NCI-H1436 treated with DMSO at 0.1 percent for 48 hours (cell line): ENCODE results near the gene TBC1D20.
"Not testable (repeated sequence)": the region's sequence is repeated elsewhere in the genome, so short reads cannot be mapped to it uniquely, and the experiment has no call there.

Source experiments
- DNase-seq: peaks from one replicate; lab custom pipeline; 2025; lab: John Stamatoyannopoulos, UW

TBC1D20 gene

GRCh38 chr20:475463-476357 lies 13.4 kb upstream of the TBC1D20 start:
- no peak for DNase-seq

DNA sequence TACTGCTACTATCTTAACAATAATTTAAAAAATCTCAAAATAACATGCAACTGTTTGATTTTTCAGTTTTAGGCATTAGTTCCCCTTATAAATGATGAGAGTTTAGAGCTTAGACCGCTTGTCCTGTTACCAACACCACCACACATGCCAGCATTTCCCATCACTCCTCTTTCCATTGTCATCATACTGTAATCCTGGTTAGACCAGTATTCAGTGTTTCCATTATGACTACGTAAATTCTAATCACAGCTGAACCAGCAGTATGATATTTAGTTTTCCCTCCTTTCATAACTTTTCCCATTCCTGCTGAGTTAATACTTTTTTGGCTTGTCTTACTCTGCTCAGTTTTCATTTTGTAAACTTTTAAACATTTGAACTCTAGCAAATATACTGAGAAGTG lies 12.2 kb upstream of the TBC1D20 start:
- no peak for DNase-seq

DNA sequence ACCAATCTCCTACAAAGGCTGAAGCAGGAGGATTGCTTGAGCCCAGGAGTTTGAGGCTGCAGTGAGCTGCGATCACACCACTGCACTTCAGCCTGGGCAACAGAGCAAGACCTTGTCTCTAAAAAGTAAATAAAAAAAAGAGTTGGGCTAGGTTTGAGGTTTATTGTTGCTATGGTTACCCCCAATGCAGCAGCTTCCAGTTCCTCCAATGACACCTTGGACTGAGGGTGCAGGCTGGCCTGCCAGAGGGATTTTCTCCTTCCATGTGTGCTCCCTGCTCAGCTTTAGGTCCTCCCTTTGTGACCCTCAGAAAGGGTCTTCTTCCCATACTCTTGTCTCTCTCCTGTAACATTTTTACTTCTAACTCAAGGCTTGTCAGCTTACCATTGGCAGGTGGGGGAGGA lies 10.6 kb upstream of the TBC1D20 start:
- no peak for DNase-seq

DNA sequence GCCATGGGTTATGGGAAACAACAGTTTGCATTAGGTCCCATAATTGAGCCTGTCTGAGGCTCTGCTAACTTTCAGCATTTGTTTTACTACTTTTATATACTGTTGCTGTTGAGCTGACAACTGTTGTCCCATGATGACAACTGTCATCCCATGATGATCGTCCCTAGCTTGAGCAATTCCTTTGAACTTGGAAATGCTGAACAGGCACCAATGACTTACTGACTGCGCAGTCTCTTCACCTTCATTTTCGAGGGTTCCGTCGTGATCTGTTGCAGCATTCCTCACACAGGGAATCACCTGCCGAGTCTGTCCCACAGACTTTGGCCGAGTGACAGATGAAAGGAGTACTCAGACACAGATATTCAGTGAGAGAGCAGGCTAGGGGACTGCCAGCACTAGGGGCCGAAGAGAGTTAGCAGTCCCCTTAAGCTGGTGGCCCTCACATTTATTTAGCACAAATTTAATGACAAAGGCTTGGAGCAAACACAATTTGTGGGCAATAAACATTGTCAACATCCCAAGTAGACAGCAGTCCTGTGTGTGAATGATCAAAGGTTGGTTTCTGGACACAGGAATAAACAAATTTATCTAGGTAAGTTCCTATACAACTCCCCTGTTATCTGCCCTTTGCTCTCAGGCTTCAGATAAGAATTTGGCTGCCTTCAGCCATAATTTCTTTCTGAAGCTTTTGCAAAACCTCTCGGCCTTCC lies 10.0 kb upstream of the TBC1D20 start:
- DNase-seq, result no peak

- no peak for DNase-seq
These were observed 7.6 kb upstream of the TBC1D20 start for GRCh38 chr20:469746-470490.

DNA sequence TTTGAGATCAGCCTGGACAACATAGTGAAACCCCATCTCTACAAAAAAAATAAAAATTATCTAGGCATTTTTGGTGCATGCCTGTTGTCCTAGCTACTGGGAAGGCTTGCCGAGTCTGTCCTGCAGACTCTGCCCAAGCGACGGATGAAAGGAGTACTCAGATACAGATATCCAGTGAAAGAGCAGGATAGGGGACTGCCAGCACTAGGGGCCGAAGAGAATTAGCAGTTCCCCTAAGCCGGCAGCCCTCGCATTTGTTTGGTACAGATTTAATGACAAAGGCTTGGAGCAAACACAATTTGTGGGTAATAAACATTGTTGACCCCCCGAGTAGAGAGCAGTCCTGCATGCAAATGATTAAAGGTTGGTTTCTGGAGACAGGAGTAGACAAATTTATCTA lies 5.4 kb upstream of the TBC1D20 start:
- no peak for DNase-seq

GRCh38 chr20:461254-462198 lies 807 bp downstream of the TBC1D20 start:
- DNase-seq, result no peak

- DNase-seq, result no peak
These were observed 1.6 kb downstream of the TBC1D20 start for GRCh38 chr20:460707-461106.

- DNase-seq, result no peak
These were observed 2.2 kb downstream of the TBC1D20 start for GRCh38 chr20:460180-460579.

- no peak for DNase-seq
These were observed 3.6 kb downstream of the TBC1D20 start for GRCh38 chr20:458776-459175.

DNA sequence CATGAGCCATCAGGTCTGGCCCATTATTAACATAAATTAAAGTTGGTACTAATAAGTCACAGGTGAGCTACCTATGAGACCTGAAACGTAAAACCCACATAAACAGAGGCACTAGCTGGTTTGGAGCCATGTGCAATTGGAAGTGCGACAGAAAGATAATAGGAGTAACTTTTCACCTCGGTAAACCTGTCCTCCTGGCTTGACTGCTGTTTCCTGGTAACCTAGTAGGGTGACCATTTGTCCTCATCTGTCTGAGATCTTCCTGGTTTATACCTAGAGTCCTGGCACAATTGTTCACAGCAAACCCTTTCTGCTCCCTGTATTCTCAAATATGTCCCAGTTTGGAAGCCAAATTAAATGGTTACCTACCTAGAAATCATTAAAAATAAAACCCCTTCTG lies 7.4 kb downstream of the TBC1D20 start:
- no peak for DNase-seq

- not testable (repeated sequence) for DNase-seq
These were observed 10.3 kb downstream of the TBC1D20 start for GRCh38 chr20:452021-452420.

DNA sequence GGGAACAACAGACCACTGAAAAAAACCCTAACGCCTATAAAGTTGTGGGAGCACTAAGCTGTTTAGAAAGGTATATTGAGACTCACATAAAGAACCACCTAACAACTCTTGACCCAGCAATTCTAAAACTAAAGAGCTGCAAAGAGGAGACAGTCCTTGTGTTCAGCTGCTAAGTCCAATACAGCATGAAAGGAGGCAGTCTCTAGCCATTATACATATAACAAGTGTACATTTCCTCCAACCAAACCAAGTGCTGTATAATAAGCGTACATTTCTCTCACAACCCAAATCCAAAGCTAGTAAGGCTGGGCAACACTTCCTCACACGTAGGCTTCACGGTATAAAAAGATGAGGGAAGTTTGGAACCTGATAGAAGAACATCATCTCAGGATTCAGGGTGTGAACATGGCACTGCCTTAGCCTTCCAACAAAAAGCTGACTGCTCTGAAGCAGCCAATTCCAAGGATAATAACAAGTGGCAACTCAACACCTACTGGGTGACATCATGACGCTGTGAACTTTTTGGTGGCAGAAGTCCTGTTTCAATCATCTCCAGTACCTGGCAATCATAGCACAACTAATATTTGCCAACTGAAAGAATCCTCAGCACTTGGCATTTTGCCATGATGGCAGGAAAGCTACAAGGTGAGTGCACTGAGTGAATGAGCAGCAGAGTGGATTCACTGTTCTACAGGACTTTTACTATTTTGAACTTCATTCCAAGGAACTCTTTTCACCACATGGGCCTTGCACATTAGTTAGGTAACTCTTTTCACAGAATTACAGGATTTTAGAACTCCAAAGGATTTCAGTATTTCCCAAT lies 16.6 kb downstream of the TBC1D20 start:
- DNase-seq, result no peak

- no peak for DNase-seq
These were observed 17.4 kb downstream of the TBC1D20 start for GRCh38 chr20:444862-445426.

DNA sequence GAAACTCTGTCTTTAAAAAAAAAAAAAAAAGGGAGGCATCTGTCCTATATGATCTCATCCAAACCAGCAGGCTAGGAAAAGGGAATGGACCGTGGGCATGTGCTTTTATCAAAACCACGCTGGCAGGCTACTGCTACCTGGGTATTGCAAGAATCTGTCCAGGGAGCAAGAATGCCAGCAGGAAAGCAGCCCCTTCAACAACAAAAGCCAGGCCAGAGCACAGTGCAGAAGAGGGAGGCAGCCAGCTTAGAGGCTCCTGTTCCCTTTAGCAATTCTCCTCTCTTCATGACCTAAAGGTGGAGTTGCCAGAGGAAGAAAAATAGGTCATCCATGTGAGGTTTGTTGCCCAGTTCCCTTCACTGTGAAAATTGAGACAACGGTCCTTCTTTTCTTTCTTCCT lies 18.2 kb downstream of the TBC1D20 start:
- DNase-seq, result no peak

- DNase-seq, result no peak
These were observed 19.0 kb downstream of the TBC1D20 start for GRCh38 chr20:443223-443775.

- DNase-seq, result no peak
These were observed 21.7 kb downstream of the TBC1D20 start for GRCh38 chr20:440636-441035.

- DNase-seq, result no peak
These were observed 22.2 kb downstream of the TBC1D20 start for GRCh38 chr20:440148-440547.

GRCh38 chr20:438571-439469 lies 23.5 kb downstream of the TBC1D20 start:
- no peak for DNase-seq
